ENCODE results near the gene BACH2. TPM values are rescaled to one million over a fixed set of nuclear protein-coding genes. Genes with fewer than 3 reads are reported as not detected.

BACH2 gene
- total and polyA plus RNA-seq, 2 experiments from 2014 or later: under 0.01 TPM; not detected in 1

DNA sequence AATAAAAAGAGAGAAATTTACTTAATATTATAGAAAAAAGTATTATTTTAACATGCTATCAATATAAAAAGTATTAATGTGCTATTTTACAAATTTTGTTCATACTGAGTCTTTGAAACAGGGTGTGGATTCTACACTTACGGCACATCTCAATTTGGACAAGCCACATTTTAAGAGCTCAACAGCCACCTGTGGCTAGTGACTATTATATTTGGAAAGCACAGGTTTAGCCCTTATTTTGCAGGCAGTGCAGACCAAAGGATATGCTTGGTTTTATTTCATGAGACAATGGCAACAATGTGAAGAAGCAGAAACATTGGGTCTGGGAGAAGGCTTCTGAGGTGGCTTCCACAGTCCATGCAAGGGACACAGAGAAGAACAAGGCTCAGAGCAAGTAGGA is 74.6 kb downstream of the BACH2 start:
- Histone ChIP-seq H4K20me1 (ENCODE audit: insufficient read depth) (no peaks in the 10 kb centered on the region), H3K4me3 (no peak overlapping the region), H3K27ac (no peak overlapping the region), H3K9me3 (ENCODE audit: low read depth) (no peaks in the 10 kb centered on the region), H3K9me2 (ENCODE audit: insufficient read depth) (no peaks in the 10 kb centered on the region), H3K9ac (no peak overlapping the region), H3K4me1 (ENCODE audit: insufficient read depth) (peaks cover 23% of the 10 kb centered on the region), H3K36me3 (ENCODE audit: low read depth) (no peaks in the 10 kb centered on the region), H3K27me3 (replicated peaks; ENCODE audit: insufficient read depth) (no peaks in the 10 kb centered on the region; the same call in 1 of the 2 replicates), H3F3A (ENCODE audit: insufficient read depth) (peaks cover 21% of the 10 kb centered on the region), H3K79me2 (ENCODE audit: insufficient read depth) (no peaks in the 10 kb centered on the region), H2AFZ (no peak overlapping the region), H3K4me2 (ENCODE audit: unreplicated experiment) (no peak overlapping the region)
- no peak for DNase-seq
- WGBS, 2 experiments (ENCODE audit: low coverage in 1 of 2, low lambda C conversion rate in 2 of 2, missing lambda C conversion rate in 2 of 2): 90 to 96% methylated on average over 1 of the region's 1 CpG
- TF ChIP-seq EZH2phosphoT487 (IDR thresholded peaks at IDR 0.05; ENCODE audit: insufficient read depth, low read depth) (no peak), EZH2 (IDR thresholded peaks at IDR 0.05; ENCODE audit: insufficient read depth, poor library complexity, severe bottlenecking) (no peak)
- in situ Hi-C loops (cut with MboI): no loop called here

DNA sequence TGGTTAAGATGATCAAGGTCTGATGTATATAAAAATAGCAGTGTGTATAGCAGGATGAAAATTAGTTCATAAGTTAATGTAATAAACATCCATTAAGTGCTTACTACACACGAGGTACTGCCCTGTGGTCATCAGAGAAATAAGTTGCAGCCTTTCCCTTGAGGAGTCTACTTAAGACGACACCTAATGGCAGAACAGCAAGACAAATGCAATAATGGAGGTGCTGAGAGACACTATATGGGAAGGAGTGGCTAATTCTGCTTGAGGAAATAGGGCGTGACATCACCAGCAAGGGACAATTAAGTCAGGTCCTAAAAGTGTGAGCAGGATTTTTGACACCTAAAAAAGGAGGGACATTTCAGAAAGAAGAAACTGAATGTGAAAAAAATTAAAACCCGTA is 75.2 kb downstream of the BACH2 start:
- in situ Hi-C loops (cut with MboI): no loop called here
- H3K36me3 ChIP-seq (ENCODE audit: low read depth): no peaks in the 10 kb centered on the region
- TF ChIP-seq EZH2 (IDR thresholded peaks at IDR 0.05; ENCODE audit: insufficient read depth, poor library complexity, severe bottlenecking) (no peak), EZH2phosphoT487 (IDR thresholded peaks at IDR 0.05; ENCODE audit: insufficient read depth, low read depth) (no peak)
- H3K27me3 ChIP-seq (replicated peaks; ENCODE audit: insufficient read depth): no peaks in the 10 kb centered on the region; the same call in 1 of the 2 replicates
- H3K27ac ChIP-seq: no peak overlapping the region
- WGBS, 2 experiments (ENCODE audit: low coverage in 1 of 2, low lambda C conversion rate in 2 of 2, missing lambda C conversion rate in 2 of 2): 90 to 93% methylated on average over 4 of the region's 4 CpGs
- no peak overlapping the region for H3K9ac ChIP-seq
- H2AFZ ChIP-seq: no peak overlapping the region
- H3K79me2 ChIP-seq (ENCODE audit: insufficient read depth): no peaks in the 10 kb centered on the region
- no peak overlapping the region for H3K4me3 ChIP-seq
- H3K9me2 ChIP-seq (ENCODE audit: insufficient read depth): no peaks in the 10 kb centered on the region
- no peak for DNase-seq
- H4K20me1 ChIP-seq (ENCODE audit: insufficient read depth): no peaks in the 10 kb centered on the region
- peaks cover 21% of the 10 kb centered on the region for H3F3A ChIP-seq (ENCODE audit: insufficient read depth)
- H3K4me1 ChIP-seq (ENCODE audit: insufficient read depth): peaks cover 23% of the 10 kb centered on the region
- H3K4me2 ChIP-seq (ENCODE audit: unreplicated experiment): no peak overlapping the region
- H3K9me3 ChIP-seq (ENCODE audit: low read depth): no peaks in the 10 kb centered on the region

DNA sequence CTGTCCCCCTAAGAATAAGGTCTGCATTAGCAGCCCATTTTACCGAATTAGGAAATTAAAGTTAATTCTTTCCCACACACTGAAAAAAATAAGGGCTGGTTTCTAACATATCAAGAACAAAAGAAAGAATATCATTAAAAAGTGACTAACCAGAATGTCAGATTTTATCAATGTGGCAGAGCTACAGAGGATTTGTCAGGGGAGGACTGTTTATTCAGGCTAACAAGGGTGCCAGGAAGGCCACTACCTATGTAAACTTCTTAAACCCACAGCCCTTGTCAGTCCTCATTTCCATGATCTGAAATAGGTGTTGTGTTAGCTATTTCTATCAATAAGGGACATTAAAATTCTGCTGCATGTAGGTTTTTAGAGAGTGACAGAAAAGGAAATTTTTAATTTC is 76.4 kb downstream of the BACH2 start:
- no peaks in the 10 kb centered on the region for H3K36me3 ChIP-seq (ENCODE audit: low read depth)
- H4K20me1 ChIP-seq (ENCODE audit: insufficient read depth): no peaks in the 10 kb centered on the region
- H3K9me2 ChIP-seq (ENCODE audit: insufficient read depth): no peaks in the 10 kb centered on the region
- H3F3A ChIP-seq (ENCODE audit: insufficient read depth): peaks cover 21% of the 10 kb centered on the region
- no peak for DNase-seq
- no peaks in the 10 kb centered on the region for H3K79me2 ChIP-seq (ENCODE audit: insufficient read depth)
- TF ChIP-seq EZH2 (IDR thresholded peaks at IDR 0.05; ENCODE audit: insufficient read depth, poor library complexity, severe bottlenecking): no peak
- TF ChIP-seq EZH2phosphoT487 (IDR thresholded peaks at IDR 0.05; ENCODE audit: insufficient read depth, low read depth): no peak
- no peak overlapping the region for H3K27ac ChIP-seq
- H3K9ac ChIP-seq: no peak overlapping the region
- H3K4me2 ChIP-seq (ENCODE audit: unreplicated experiment): no peak overlapping the region
- H2AFZ ChIP-seq: no peak overlapping the region
- no peaks in the 10 kb centered on the region; the same call in 1 of the 2 replicates for H3K27me3 ChIP-seq (replicated peaks; ENCODE audit: insufficient read depth)
- H3K4me3 ChIP-seq: no peak overlapping the region
- H3K4me1 ChIP-seq (ENCODE audit: insufficient read depth): peaks cover 23% of the 10 kb centered on the region
- no peaks in the 10 kb centered on the region for H3K9me3 ChIP-seq (ENCODE audit: low read depth)
- in situ Hi-C loops (cut with MboI): no loop called here
- WGBS, 2 experiments (ENCODE audit: low coverage in 1 of 2, low lambda C conversion rate in 2 of 2, missing lambda C conversion rate in 2 of 2): 74 to 83% methylated on average over 1 of the region's 1 CpG

DNA sequence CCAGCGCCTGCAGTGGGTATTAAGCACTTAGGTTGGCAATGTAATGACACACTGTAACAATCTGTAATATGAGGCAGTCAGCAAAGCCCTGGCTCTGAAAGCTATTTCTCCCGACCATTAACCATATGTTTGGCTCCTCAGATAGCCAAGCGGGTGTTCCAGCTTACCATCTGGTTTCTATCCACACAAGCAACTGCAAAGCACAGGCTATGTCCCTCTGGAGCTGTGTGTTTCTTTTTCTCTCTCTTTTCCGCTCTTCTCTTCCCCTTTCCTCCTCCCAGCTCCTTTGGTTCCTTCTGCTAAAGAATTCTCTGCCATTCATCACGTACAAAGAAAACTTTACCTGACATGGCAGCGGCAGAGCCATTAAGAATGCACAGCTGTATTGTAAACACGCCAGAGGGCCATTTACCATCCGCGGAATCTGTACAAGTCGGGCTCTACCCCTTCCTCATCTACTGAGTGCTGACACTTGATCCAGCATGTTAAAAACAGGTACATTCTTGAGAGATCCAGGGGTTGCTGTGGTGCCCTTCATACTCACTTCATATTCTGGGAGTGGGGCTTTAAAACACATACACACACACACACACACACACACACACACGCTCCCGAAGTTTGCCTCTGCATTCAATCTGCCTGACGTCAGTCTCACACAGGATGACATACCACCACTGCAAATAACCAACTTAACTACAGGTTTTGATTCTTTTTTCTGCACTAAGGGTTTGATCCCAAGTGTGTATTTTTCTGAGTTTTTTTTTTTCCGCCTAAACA is 77.2 kb downstream of the BACH2 start:
- Histone ChIP-seq H3K4me1 (ENCODE audit: insufficient read depth) (peaks cover 23% of the 10 kb centered on the region), H2AFZ (peak overlapping the region; percentile 53), H4K20me1 (ENCODE audit: insufficient read depth) (no peaks in the 10 kb centered on the region), H3K4me2 (ENCODE audit: unreplicated experiment) (peak overlapping the region; percentile 64), H3K27ac (peak overlapping the region; percentile 82), H3K27me3 (replicated peaks; ENCODE audit: insufficient read depth) (no peaks in the 10 kb centered on the region; the same call in 1 of the 2 replicates), H3K9me3 (ENCODE audit: low read depth) (no peaks in the 10 kb centered on the region), H3F3A (ENCODE audit: insufficient read depth) (peaks cover 21% of the 10 kb centered on the region), H3K4me3 (peak overlapping the region; percentile 43), H3K9ac (peak overlapping the region; percentile 72), H3K79me2 (ENCODE audit: insufficient read depth) (no peaks in the 10 kb centered on the region), H3K9me2 (ENCODE audit: insufficient read depth) (no peaks in the 10 kb centered on the region), H3K36me3 (ENCODE audit: low read depth) (no peaks in the 10 kb centered on the region)
- no peak for TF ChIP-seq EZH2phosphoT487 (IDR thresholded peaks at IDR 0.05; ENCODE audit: insufficient read depth, low read depth)
- no peak for TF ChIP-seq EZH2 (IDR thresholded peaks at IDR 0.05; ENCODE audit: insufficient read depth, poor library complexity, severe bottlenecking)
- DNase-seq: peak; percentile 78
- WGBS, 2 experiments (ENCODE audit: low coverage in 1 of 2, low lambda C conversion rate in 2 of 2, missing lambda C conversion rate in 2 of 2): 17% methylated on average over 14 of the region's 14 CpGs
- in situ Hi-C loops (cut with MboI): no loop called here

All from GM23248 (cell line).